DOHH2 (cell line): ENCODE results near the gene ENGASE.

ENCODE experiments used
- EZH2phosphoT487 ChIP-seq: fragments of 200-600 bp; sonication (generic); IDR thresholded peaks from 2 replicates; pipeline ENCODE4 v1.6.1; 2017; ENCODE audit warnings: borderline replicate concordance, mild to moderate bottlenecking, antibody characterized with exemption, low read length, moderate library complexity, mixed read lengths
- TF ChIP-seq, protein P1 (sequence below): fragments of 200-600 bp; sonication (generic); IDR thresholded peaks from one replicate; pipeline ENCODE4 v1.5.1; 2014; ENCODE audit warnings: antibody characterized with exemption, mild to moderate bottlenecking, low read depth, low read length; ENCODE audit not compliant: poor library complexity, severe bottlenecking

DNA sequence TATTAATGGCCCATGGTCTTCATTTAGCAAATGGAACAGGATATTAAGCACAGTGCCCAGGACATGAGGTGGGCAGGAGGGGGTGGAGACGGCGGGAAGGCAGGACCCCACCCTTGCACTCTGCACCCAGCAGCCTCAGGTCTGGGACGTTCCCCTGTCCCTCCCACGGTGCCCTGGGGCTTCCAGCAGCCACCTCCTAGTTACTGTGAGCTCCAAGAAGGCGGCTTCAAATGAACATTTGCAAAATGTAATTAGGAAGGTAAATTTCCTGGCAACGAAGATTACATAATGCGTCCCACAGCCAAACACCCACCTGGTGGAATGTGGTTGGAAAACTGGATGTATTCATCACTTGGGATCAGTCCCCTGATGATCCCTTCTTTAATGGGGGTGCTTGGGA is 59.4 kb downstream of the ENGASE start:
- TF ChIP-seq, protein P1, sequence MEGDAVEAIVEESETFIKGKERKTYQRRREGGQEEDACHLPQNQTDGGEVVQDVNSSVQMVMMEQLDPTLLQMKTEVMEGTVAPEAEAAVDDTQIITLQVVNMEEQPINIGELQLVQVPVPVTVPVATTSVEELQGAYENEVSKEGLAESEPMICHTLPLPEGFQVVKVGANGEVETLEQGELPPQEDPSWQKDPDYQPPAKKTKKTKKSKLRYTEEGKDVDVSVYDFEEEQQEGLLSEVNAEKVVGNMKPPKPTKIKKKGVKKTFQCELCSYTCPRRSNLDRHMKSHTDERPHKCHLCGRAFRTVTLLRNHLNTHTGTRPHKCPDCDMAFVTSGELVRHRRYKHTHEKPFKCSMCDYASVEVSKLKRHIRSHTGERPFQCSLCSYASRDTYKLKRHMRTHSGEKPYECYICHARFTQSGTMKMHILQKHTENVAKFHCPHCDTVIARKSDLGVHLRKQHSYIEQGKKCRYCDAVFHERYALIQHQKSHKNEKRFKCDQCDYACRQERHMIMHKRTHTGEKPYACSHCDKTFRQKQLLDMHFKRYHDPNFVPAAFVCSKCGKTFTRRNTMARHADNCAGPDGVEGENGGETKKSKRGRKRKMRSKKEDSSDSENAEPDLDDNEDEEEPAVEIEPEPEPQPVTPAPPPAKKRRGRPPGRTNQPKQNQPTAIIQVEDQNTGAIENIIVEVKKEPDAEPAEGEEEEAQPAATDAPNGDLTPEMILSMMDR, result no peak
- TF ChIP-seq EZH2phosphoT487, result no peak
